ENCODE data around the gene NDOR1. TPM values are rescaled to one million over a fixed set of nuclear protein-coding genes. Genes with fewer than 3 reads are reported as not detected.

NDOR1 gene
- total and polyA plus RNA-seq, 2 of the 8 experiments (the other 6 are each of a cell fraction or from before 2014, with no cell fraction given), result 25.7 to 32.3 TPM

GRCh38 chr9:137220317-137221094 lies 15.0 kb downstream of the NDOR1 start:
- Histone ChIP-seq H3K27me3 (replicated peaks in 1 of 4; ENCODE audit: control insufficient read depth in 3 of 4, extremely low read depth in 1 of 4, insufficient read depth in 3 of 4, low read length in 3 of 4) (no peaks in the 10 kb centered on the region; a peak in 2 of 7 replicates), H3K4me1 (replicated peaks in 1 of 4; ENCODE audit: control insufficient read depth in 3 of 4, insufficient read depth in 4 of 4, low read length in 3 of 4) (peaks cover 0 to 18% (median 12%) of the 10 kb centered on the region in 4 experiments; a peak in 5 of 7 replicates), H3K4me2 (ENCODE audit: insufficient read depth in 1 of 2, low read depth in 2 of 2, low read length in 2 of 2) (no peak overlapping the region; a peak in 1 of 4 replicates), H2AFZ (ENCODE audit: low read length) (no peak overlapping the region), H2BK20ac (ENCODE audit: low read length) (no peak overlapping the region), H3K79me1 (ENCODE audit: low read depth, low read length) (no peaks in the 10 kb centered on the region), H3K14ac (ENCODE audit: insufficient read length) (no peak overlapping the region), H3K27ac (ENCODE audit: low read depth, low read length) (no peak overlapping the region), H3K4me3 (ENCODE audit: extremely low read depth in 1 of 4, insufficient read depth in 2 of 4, low read depth in 3 of 4, low read length in 4 of 4) (no peak overlapping the region), H4K20me1 (replicated peaks in 1 of 2; ENCODE audit: control insufficient read depth in 1 of 2, insufficient read depth in 2 of 2, low read length in 2 of 2) (peaks cover 0 to 9% of the 10 kb centered on the region in 2 experiments), H3K4ac (replicated peaks; ENCODE audit: insufficient read length, low read depth, low read length) (no peak overlapping the region), H4K5ac (ENCODE audit: insufficient read length, low read depth, low read length) (no peak overlapping the region), H2AK5ac (ENCODE audit: low read depth, low read length) (no peak overlapping the region), H3K9ac (replicated peaks in 1 of 4; ENCODE audit: extremely low read depth in 1 of 4, low read depth in 3 of 4, low read length in 3 of 4) (no peak overlapping the region), H3K18ac (ENCODE audit: extremely low read depth, low read length) (no peak overlapping the region), H3K36me3 (ENCODE audit: control insufficient read depth in 2 of 4, insufficient read depth in 4 of 4, low read length in 3 of 4) (peaks cover 0 to 11% (median 3%) of the 10 kb centered on the region in 4 experiments; a peak in 5 of 8 replicates), H3K56ac (replicated peaks; ENCODE audit: insufficient read length, low read depth, low read length) (no peak overlapping the region), H3K23ac (ENCODE audit: insufficient read length) (no peak overlapping the region), H3K9me3 (ENCODE audit: insufficient read depth in 2 of 2, low read depth in 1 of 2, low read length in 1 of 2) (no peaks in the 10 kb centered on the region), H2BK5ac (ENCODE audit: low read depth, low read length) (no peak overlapping the region), H2BK120ac (replicated peaks; ENCODE audit: low read depth, low read length) (no peak overlapping the region), H2BK12ac (ENCODE audit: low read depth, low read length) (no peak overlapping the region), H3K79me2 (ENCODE audit: control insufficient read depth in 1 of 2, insufficient read depth in 2 of 2, low read length in 2 of 2) (no peaks in the 10 kb centered on the region), H3K23me2 (ENCODE audit: low read depth, low read length) (peaks cover 18% of the 10 kb centered on the region; the same call in 1 of the 2 replicates), H4K91ac (replicated peaks; ENCODE audit: insufficient read length, low read length) (no peak overlapping the region), H2BK15ac (ENCODE audit: low read length) (no peak overlapping the region), H4K8ac (ENCODE audit: extremely low read depth, insufficient read depth, low read length) (no peak overlapping the region; the same call in none of the 2 replicates)
- ChIA-PET CTCF (ENCODE audit: partially characterized antibody) (interaction anchor here (0.7 to 20.2 kb wide), 6 partner anchors 11 to 144 kb away, joined by 3 to 204 read pairs (median 4); partner anchors contain the start of genes ANAPC2, SSNA1 and TUBB4B), POLR2A (ENCODE audit: partially characterized antibody) (interaction anchor here (0.5 to 69.9 kb wide), 11 partner anchors 13 to 234 kb away, joined by 3 to 1462 read pairs (median 5); partner anchors contain the start of genes NDOR1, NELFB, STPG3 and TMEM203)
- 91% methylated on average over 45 of the region's 52 CpGs; no CpG with 5 or more reads in 1 of the 2 experiments for WGBS, 2 experiments (ENCODE audit: extremely low coverage in 1 of 2, insufficient coverage in 1 of 2, insufficient read length in 1 of 2, insufficient replicate concordance in 2 of 2, low coverage in 1 of 2, low lambda C conversion rate in 2 of 2, missing lambda C conversion rate in 1 of 2)
- no peak for DNase-seq (ENCODE audit: low read depth in 1 of 2, low spot score in 2 of 2)
- no peak for FAIRE-seq
- TF ChIP-seq RFX5 (IDR thresholded peaks at IDR 0.05; ENCODE audit: borderline replicate concordance, low read depth, low read length) (no peak), BCL11A (IDR thresholded peaks at IDR 0.05; ENCODE audit: low read depth in 2 of 2, low read length in 2 of 2) (no peak), CEBPB (IDR thresholded peaks at IDR 0.05; ENCODE audit: low read depth, low read length) (no peak), BACH1 (IDR thresholded peaks at IDR 0.05; ENCODE audit: low read length) (no peak), YY1 (IDR thresholded peaks at IDR 0.05; ENCODE audit: low read depth, low read length) (no peak), GTF2F1 (IDR thresholded peaks at IDR 0.05; ENCODE audit: borderline replicate concordance, low read depth, low read length) (no peak), NRF1 (IDR thresholded peaks at IDR 0.05; ENCODE audit: low read depth, low read length) (no peak), RXRA (IDR thresholded peaks at IDR 0.05; ENCODE audit: insufficient read depth, low read depth, low read length) (no peak), CBX8 (IDR thresholded peaks at IDR 0.05; ENCODE audit: borderline replicate concordance, low read depth, low read length) (no peak), SAP30 (IDR thresholded peaks at IDR 0.05; ENCODE audit: insufficient read depth, insufficient replicate concordance, low read length) (no peak)

Data from H1 (cell line).